ENCODE data around the gene ARHGEF3.

DNA sequence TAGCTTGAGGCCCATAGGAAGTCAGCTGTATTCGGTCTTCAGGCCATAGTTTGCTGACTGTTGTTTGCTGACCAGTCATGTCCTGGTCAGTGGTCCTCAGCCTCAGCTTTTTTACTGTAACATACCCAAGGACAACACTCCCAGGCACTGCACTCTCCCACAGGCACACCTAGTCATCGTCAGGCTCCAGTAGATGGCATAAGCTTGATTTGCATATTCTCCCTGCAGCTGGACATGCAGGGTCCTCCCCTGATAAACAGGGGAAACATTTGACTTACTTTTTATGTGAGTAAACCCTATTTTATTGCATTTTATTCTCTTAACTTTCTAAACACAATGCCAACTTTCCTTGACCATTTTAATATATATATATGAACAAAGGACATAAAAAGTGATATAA lies 22.9 kb downstream of the ARHGEF3 start:
- no peak for TF ChIP-seq TARDBP (IDR thresholded peaks at IDR 0.05)
- no peak for TF ChIP-seq ZNF384 (IDR thresholded peaks at IDR 0.05)
- TF ChIP-seq ELF4 (IDR thresholded peaks at IDR 0.05): no peak
- no peak for TF ChIP-seq FOXM1 (IDR thresholded peaks at IDR 0.05; ENCODE audit: borderline replicate concordance)
- TF ChIP-seq SP1 (IDR thresholded peaks at IDR 0.05): no peak
- no peak for TF ChIP-seq SUZ12 (IDR thresholded peaks at IDR 0.05)
- TF ChIP-seq L3MBTL2 (conservative IDR thresholded peaks at IDR 0.05): no peak
- TF ChIP-seq NFRKB (IDR thresholded peaks at IDR 0.05): no peak
- no peak for TF ChIP-seq PKNOX1 (IDR thresholded peaks at IDR 0.05)
- no peak for TF ChIP-seq HDGF (IDR thresholded peaks at IDR 0.05; ENCODE audit: borderline replicate concordance)
- no peak for TF ChIP-seq FOXK2 (IDR thresholded peaks at IDR 0.05)
